GM12878 (cell line): ENCODE measurements around the gene VIL1.

Experiments
- CHD2 ChIP-seq: IDR thresholded peaks from 2 replicates; pipeline ENCODE4 v1.6.1; 2011; ENCODE audit warnings: low read depth, low read length, improper control_type of control experiment, borderline replicate concordance
- USF1 ChIP-seq: IDR thresholded peaks from 2 replicates; pipeline ENCODE4 v1.6.1; 2011; ENCODE audit warnings: borderline replicate concordance, low read depth, mild to moderate bottlenecking, moderate library complexity, mixed read lengths, low read length; ENCODE audit not compliant: insufficient read depth; ENCODE audit errors: extremely low read length
- TF ChIP-seq, protein P1 (sequence below): IDR thresholded peaks from 2 replicates; pipeline ENCODE4 v1.6.1; 2012; ENCODE audit warnings: mild to moderate bottlenecking, low read depth, low read length

DNA sequence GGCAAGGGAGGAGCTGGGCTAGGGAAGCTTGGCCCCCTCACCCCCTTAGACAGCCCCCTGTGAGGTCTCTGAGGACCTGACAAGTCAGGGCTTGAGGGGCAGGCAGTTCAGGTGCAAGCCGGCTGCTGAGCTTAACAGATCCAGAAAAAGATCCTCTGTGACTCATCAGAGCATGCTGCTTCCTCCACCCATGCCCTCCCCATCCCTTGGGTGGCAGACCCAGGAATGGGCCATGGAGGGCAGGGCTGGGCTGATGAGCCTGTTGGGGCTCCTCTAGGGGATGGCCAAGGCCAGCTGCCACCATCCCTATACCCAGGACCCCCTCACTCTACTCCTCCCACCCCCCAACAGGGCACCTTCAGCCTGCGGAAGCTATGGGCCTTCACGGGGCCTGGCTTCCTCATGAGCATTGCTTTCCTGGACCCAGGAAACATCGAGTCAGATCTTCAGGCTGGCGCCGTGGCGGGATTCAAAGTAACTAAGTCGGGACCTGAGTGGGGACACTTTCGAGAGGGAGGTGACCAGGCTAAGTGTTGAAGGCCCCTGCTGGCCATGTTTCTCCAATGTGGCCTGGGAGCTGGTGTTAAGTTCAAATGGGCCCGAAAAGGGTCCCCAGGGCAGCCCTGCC is 34.9 kb upstream of the VIL1 start:
- TF ChIP-seq USF1 (no peak), CHD2 (no peak)
- TF ChIP-seq, protein P1, sequence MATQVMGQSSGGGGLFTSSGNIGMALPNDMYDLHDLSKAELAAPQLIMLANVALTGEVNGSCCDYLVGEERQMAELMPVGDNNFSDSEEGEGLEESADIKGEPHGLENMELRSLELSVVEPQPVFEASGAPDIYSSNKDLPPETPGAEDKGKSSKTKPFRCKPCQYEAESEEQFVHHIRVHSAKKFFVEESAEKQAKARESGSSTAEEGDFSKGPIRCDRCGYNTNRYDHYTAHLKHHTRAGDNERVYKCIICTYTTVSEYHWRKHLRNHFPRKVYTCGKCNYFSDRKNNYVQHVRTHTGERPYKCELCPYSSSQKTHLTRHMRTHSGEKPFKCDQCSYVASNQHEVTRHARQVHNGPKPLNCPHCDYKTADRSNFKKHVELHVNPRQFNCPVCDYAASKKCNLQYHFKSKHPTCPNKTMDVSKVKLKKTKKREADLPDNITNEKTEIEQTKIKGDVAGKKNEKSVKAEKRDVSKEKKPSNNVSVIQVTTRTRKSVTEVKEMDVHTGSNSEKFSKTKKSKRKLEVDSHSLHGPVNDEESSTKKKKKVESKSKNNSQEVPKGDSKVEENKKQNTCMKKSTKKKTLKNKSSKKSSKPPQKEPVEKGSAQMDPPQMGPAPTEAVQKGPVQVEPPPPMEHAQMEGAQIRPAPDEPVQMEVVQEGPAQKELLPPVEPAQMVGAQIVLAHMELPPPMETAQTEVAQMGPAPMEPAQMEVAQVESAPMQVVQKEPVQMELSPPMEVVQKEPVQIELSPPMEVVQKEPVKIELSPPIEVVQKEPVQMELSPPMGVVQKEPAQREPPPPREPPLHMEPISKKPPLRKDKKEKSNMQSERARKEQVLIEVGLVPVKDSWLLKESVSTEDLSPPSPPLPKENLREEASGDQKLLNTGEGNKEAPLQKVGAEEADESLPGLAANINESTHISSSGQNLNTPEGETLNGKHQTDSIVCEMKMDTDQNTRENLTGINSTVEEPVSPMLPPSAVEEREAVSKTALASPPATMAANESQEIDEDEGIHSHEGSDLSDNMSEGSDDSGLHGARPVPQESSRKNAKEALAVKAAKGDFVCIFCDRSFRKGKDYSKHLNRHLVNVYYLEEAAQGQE = no peak
